GM23338 (cell line): Measurements from ENCODE around the gene IMMP2L. TPM values are rescaled to one million over a fixed set of nuclear protein-coding genes. Genes with fewer than 3 reads are reported as not detected.

Source experiments
- ATAC-seq: fragments of 200-7000 bp; cut with Tn5 transposase; 3 replicates; pipeline ENCODE4 v1.9.1; 2020
- DNase-seq: peaks from one replicate; pipeline ENCODE4 v3.0.0-alpha.2; 2015; ENCODE audit warnings: low spot score
- H2AFZ ChIP-seq: fragments of 200-600 bp; sonication (generic); 2 replicates; pipeline ENCODE4 v1.8.0; 2016; ENCODE audit warnings: antibody characterized with exemption, mild to moderate bottlenecking, moderate library complexity
- H3F3A ChIP-seq: fragments of 200-600 bp; sonication (generic); replicated peaks from 2 replicates; pipeline ENCODE4 v1.8.0; 2017; ENCODE audit warnings: antibody characterized with exemption, mixed run types, low read depth
- H3K27ac ChIP-seq: fragments of 200-600 bp; sonication (generic); 2 replicates; pipeline ENCODE4 v1.6.1; 2016; ENCODE audit warnings: low read depth
- H3K27me3 ChIP-seq: fragments of 200-600 bp; sonication (generic); 2 replicates; pipeline ENCODE4 v1.8.0; 2016; ENCODE audit warnings: mild to moderate bottlenecking, mixed run types, moderate library complexity; ENCODE audit not compliant: insufficient read depth
- H3K36me3 ChIP-seq: fragments of 200-600 bp; sonication (generic); 2 replicates; pipeline ENCODE4 v1.8.0; 2016; ENCODE audit warnings: mild to moderate bottlenecking; ENCODE audit not compliant: insufficient read depth
- H3K4me1 ChIP-seq: fragments of 200-600 bp; sonication (generic); 2 replicates; pipeline ENCODE4 v1.8.0; 2016; ENCODE audit warnings: mild to moderate bottlenecking, moderate library complexity; ENCODE audit not compliant: insufficient read depth
- H3K4me2 ChIP-seq: fragments of 200-600 bp; sonication (generic); 2 replicates; pipeline ENCODE4 v1.7.1; 2017; ENCODE audit warnings: mixed run types
- H3K4me3 ChIP-seq: fragments of 200-600 bp; sonication (generic); 2 replicates; pipeline ENCODE4 v1.6.1; 2016; ENCODE audit warnings: mixed run types
- H3K79me2 ChIP-seq: fragments of 200-600 bp; sonication (generic); replicated peaks from 2 replicates; pipeline ENCODE4 v1.8.0; 2017; ENCODE audit warnings: mild to moderate bottlenecking; ENCODE audit not compliant: insufficient read depth
- H3K9me2 ChIP-seq: fragments of 200-600 bp; sonication (generic); 2 replicates; pipeline ENCODE4 v1.8.0; 2017; ENCODE audit not compliant: insufficient read depth
- H4K20me1 ChIP-seq: fragments of 200-600 bp; sonication (generic); replicated peaks from 2 replicates; pipeline ENCODE4 v1.8.0; 2017; ENCODE audit warnings: mild to moderate bottlenecking; ENCODE audit not compliant: insufficient read depth
- H3K27ac Mint-ChIP-seq: 2 replicates; pipeline ENCODE4 v1.8.0; 2020; ENCODE audit warnings: inconsistent platforms, mild to moderate bottlenecking, moderate library complexity, mixed read lengths
- H3K27me3 Mint-ChIP-seq: 3 replicates; pipeline ENCODE4 v1.8.0; 2022; ENCODE audit warnings: low read depth, mild to moderate bottlenecking, moderate library complexity, mixed read lengths, inconsistent platforms; ENCODE audit not compliant: insufficient read depth, poor library complexity
- H3K36me3 Mint-ChIP-seq: 3 replicates; pipeline ENCODE4 v1.8.0; 2021; ENCODE audit warnings: low read depth, mild to moderate bottlenecking, inconsistent platforms, moderate library complexity, mixed read lengths
- H3K4me1 Mint-ChIP-seq: 3 replicates; pipeline ENCODE4 v1.8.0; 2020; ENCODE audit warnings: mild to moderate bottlenecking, inconsistent platforms, mixed read lengths
- H3K4me3 Mint-ChIP-seq: 3 replicates; pipeline ENCODE4 v1.8.0; 2021; ENCODE audit warnings: moderate library complexity, mild to moderate bottlenecking, inconsistent platforms, mixed read lengths
- H3K9me3 Mint-ChIP-seq: 3 replicates; pipeline ENCODE4 v1.8.0; 2020; ENCODE audit warnings: moderate library complexity, mild to moderate bottlenecking, inconsistent platforms, mixed read lengths
- CREB1 ChIP-seq: fragments of 250-450 bp; sonication (Bioruptor Pico); IDR thresholded peaks from 2 replicates; pipeline ENCODE4 v1.5.0; 2020; ENCODE audit warnings: low read depth, mild to moderate bottlenecking, moderate library complexity
- ETS1 ChIP-seq: IDR thresholded peaks from 2 replicates; pipeline ENCODE4 v1.6.1; 2016; ENCODE audit warnings: antibody characterized with exemption
- EZH2 ChIP-seq: fragments of 200-600 bp; sonication (generic); IDR thresholded peaks from one replicate; pipeline ENCODE4 v1.8.0; 2017; ENCODE audit warnings: antibody characterized with exemption, mild to moderate bottlenecking, low read depth; ENCODE audit not compliant: unreplicated experiment
- EZH2phosphoT487 ChIP-seq: fragments of 200-600 bp; sonication (generic); IDR thresholded peaks from one replicate; pipeline ENCODE4 v1.8.1; 2018; ENCODE audit warnings: antibody characterized with exemption; ENCODE audit not compliant: unreplicated experiment
- JUNB ChIP-seq: IDR thresholded peaks from one replicate; pipeline ENCODE4 v1.6.1; 2016; ENCODE audit warnings: antibody characterized with exemption; ENCODE audit not compliant: unreplicated experiment
- NANOG ChIP-seq: IDR thresholded peaks from 2 replicates; pipeline ENCODE4 v1.6.1; 2016; ENCODE audit warnings: antibody characterized with exemption, borderline replicate concordance
- POLR2AphosphoS5 ChIP-seq: IDR thresholded peaks from 2 replicates; pipeline ENCODE4 v1.6.1; 2016; ENCODE audit warnings: antibody characterized with exemption, low read depth
- REST ChIP-seq: IDR thresholded peaks from one replicate; pipeline ENCODE4 v1.6.1; 2018; ENCODE audit warnings: antibody characterized with exemption; ENCODE audit not compliant: unreplicated experiment
- STAT1 ChIP-seq: IDR thresholded peaks from one replicate; pipeline ENCODE4 v1.6.1; 2016; ENCODE audit warnings: antibody characterized with exemption; ENCODE audit not compliant: unreplicated experiment
- ZNF114 ChIP-seq: fragments of 250-450 bp; sonication (Bioruptor Pico); IDR thresholded peaks from 2 replicates; pipeline ENCODE4 v1.5.0; 2020; ENCODE audit warnings: mild to moderate bottlenecking, moderate library complexity
- ZNF331 ChIP-seq: fragments of 250-450 bp; sonication (Bioruptor Pico); IDR thresholded peaks from 2 replicates; pipeline ENCODE4 v1.5.0; 2020; ENCODE audit warnings: low read depth, mild to moderate bottlenecking, moderate library complexity
- polyA plus RNA-seq: library from polyadenylated mRNA; unstranded; fragments of >200 nt; fragmentation: Nextera tagmentation; extraction: Ambion mirVana; gene quantifications from 2 replicates; pipeline ENCODE4 v1.2.1, GENCODE V29; 2016
- total RNA-seq: library from RNA; depleted of rRNA; stranded (reverse); fragments of >200 nt; shearing (Covaris generic); gene quantifications from 2 replicates; pipeline ENCODE4 v1.2.3, GENCODE V29; 2014
- TF ChIP-seq, protein P1 (sequence below), 2 experiments: fragments of 200-600 bp in 1 of 2; sonication (generic) in 1 of 2; conservative IDR thresholded peaks; 2 replicates each; pipeline versions ENCODE4 v1.5.1 to v1.6.1; 2016 to 2017; ENCODE audit warnings: antibody characterized with exemption in 2 of 2, low read depth in 2 of 2, mild to moderate bottlenecking in 2 of 2, moderate library complexity in 1 of 2

The IMMP2L gene
- total and polyA plus RNA-seq, 2 experiments from 2014 or later: 7.3 to 14.0 TPM

GRCh38 chr7:111172564-111173257, 389.6 kb downstream of the IMMP2L start:
- Histone ChIP-seq H3K4me2 (no peak overlapping the region), H4K20me1 (no peaks in the 10 kb centered on the region), H3K36me3 (no peaks in the 10 kb centered on the region), H3F3A (no peaks in the 10 kb centered on the region), H3K4me3 (no peak overlapping the region), H3K27ac (no peak overlapping the region), H3K4me1 (peaks cover 4% of the 10 kb centered on the region; the same call in 1 of the 2 replicates), H3K27me3 (no peaks in the 10 kb centered on the region), H2AFZ (no peak overlapping the region), H3K79me2 (no peaks in the 10 kb centered on the region), H3K9me2 (no peaks in the 10 kb centered on the region)
- TF ChIP-seq, protein P1, sequence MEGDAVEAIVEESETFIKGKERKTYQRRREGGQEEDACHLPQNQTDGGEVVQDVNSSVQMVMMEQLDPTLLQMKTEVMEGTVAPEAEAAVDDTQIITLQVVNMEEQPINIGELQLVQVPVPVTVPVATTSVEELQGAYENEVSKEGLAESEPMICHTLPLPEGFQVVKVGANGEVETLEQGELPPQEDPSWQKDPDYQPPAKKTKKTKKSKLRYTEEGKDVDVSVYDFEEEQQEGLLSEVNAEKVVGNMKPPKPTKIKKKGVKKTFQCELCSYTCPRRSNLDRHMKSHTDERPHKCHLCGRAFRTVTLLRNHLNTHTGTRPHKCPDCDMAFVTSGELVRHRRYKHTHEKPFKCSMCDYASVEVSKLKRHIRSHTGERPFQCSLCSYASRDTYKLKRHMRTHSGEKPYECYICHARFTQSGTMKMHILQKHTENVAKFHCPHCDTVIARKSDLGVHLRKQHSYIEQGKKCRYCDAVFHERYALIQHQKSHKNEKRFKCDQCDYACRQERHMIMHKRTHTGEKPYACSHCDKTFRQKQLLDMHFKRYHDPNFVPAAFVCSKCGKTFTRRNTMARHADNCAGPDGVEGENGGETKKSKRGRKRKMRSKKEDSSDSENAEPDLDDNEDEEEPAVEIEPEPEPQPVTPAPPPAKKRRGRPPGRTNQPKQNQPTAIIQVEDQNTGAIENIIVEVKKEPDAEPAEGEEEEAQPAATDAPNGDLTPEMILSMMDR (conservative IDR thresholded peaks at IDR 0.05; ENCODE audit: low read depth in 2 of 2): no peak
- TF ChIP-seq POLR2AphosphoS5: no peak
- Mint-ChIP-seq H3K9me3 (no peaks in the 10 kb centered on the region), H3K36me3 (no peaks in the 10 kb centered on the region), H3K27ac (no peak overlapping the region), H3K4me1 (no peaks in the 10 kb centered on the region), H3K27me3 (no peaks in the 10 kb centered on the region), H3K4me3 (no peak overlapping the region)
- ATAC-seq: no peak
- DNase-seq: no peak

GRCh38 chr7:111168182-111168581, 394.1 kb downstream of the IMMP2L start:
- Histone ChIP-seq H3K9me2 (no peaks in the 10 kb centered on the region), H4K20me1 (no peaks in the 10 kb centered on the region), H3K4me2 (no peak overlapping the region), H3K4me1 (peaks cover 4% of the 10 kb centered on the region; the same call in 1 of the 2 replicates), H3F3A (no peaks in the 10 kb centered on the region), H3K4me3 (no peak overlapping the region), H2AFZ (no peak overlapping the region), H3K27me3 (no peaks in the 10 kb centered on the region), H3K36me3 (no peaks in the 10 kb centered on the region), H3K27ac (no peak overlapping the region), H3K79me2 (no peaks in the 10 kb centered on the region)
- H3K4me1 Mint-ChIP-seq: no peaks in the 10 kb centered on the region
- no peak overlapping the region for H3K27ac Mint-ChIP-seq
- H3K4me3 Mint-ChIP-seq: no peak overlapping the region
- no peaks in the 10 kb centered on the region for H3K27me3 Mint-ChIP-seq
- no peaks in the 10 kb centered on the region for H3K36me3 Mint-ChIP-seq
- no peak for ATAC-seq
- TF ChIP-seq POLR2AphosphoS5 (no peak), JUNB (no peak), STAT1 (no peak), ZNF331 (no peak), NANOG (no peak), EZH2phosphoT487 (no peak), ETS1 (no peak), CREB1 (no peak), ZNF114 (CRISPR knock-in tag) (no peak), EZH2 (no peak), REST (no peak)
- TF ChIP-seq, protein P1 (conservative IDR thresholded peaks at IDR 0.05; ENCODE audit: low read depth in 2 of 2): no peak
- DNase-seq: no peak
- H3K9me3 Mint-ChIP-seq: no peaks in the 10 kb centered on the region
